H1 (cell line): ENCODE results near the gene ELL2. TPM values are rescaled to one million over a fixed set of nuclear protein-coding genes. Genes with fewer than 3 reads are reported as not detected.

Source experiments
- CTCF ChIA-PET: fragments of 300-600 bp; sonication (Branson Sonifier 250); formaldehyde crosslinking; loops from one replicate; lab custom pipeline; 2021; ENCODE audit not compliant: partially characterized antibody; lab: Charles Lee
- POLR2A ChIA-PET: fragments of 300-600 bp; sonication (Branson Sonifier 250); formaldehyde crosslinking; loops from one replicate; lab custom pipeline; 2021; ENCODE audit warnings: inconsistent platforms; ENCODE audit not compliant: partially characterized antibody; lab: Charles Lee
- DNase-seq, 2 experiments: peaks; one replicate each; pipeline versions ENCODE4 v3.0.0 to v3.0.0-alpha.2; 2010 to 2022; ENCODE audit warnings: low spot score in 2 of 2, low read depth in 1 of 2, mixed read lengths in 1 of 2
- FAIRE-seq: peaks from 2 replicates; lab custom pipeline; 2011; peaks lifted over from hg19 to GRCh38; lab: Jason Lieb, UNC
- H2AFZ ChIP-seq: 2 replicates; pipeline ENCODE4 v1.8.1; 2012; ENCODE audit warnings: low read length, inconsistent platforms
- H2AK5ac ChIP-seq: 2 replicates; pipeline ENCODE4 v1.6.1; 2013; ENCODE audit warnings: low read depth, low read length
- H2BK120ac ChIP-seq: replicated peaks from 2 replicates; pipeline ENCODE3; 2013; ENCODE audit warnings: low read depth, low read length, inconsistent platforms
- H2BK12ac ChIP-seq: 2 replicates; pipeline ENCODE4 v1.6.1; 2013; ENCODE audit warnings: low read depth, low read length
- H2BK15ac ChIP-seq: 2 replicates; pipeline ENCODE4 v1.6.1; 2013; ENCODE audit warnings: low read length
- H2BK20ac ChIP-seq: 2 replicates; pipeline ENCODE4 v1.6.1; 2013; ENCODE audit warnings: low read length
- H2BK5ac ChIP-seq: 2 replicates; pipeline ENCODE4 v1.6.1; 2013; ENCODE audit warnings: low read depth, low read length
- H3K14ac ChIP-seq: 2 replicates; pipeline ENCODE4 v1.6.1; 2013; ENCODE audit warnings: inconsistent platforms; ENCODE audit not compliant: insufficient read length
- H3K18ac ChIP-seq: 2 replicates; pipeline ENCODE4 v1.6.1; 2013; ENCODE audit warnings: low read length; ENCODE audit errors: extremely low read depth
- H3K23ac ChIP-seq: 2 replicates; pipeline ENCODE4 v1.6.1; 2013; ENCODE audit warnings: inconsistent platforms; ENCODE audit not compliant: insufficient read length
- H3K23me2 ChIP-seq: 2 replicates; pipeline ENCODE4 v1.6.1; 2013; ENCODE audit warnings: low read depth, low read length
- H3K27ac ChIP-seq: 2 replicates; pipeline ENCODE4 v1.6.1; 2011; ENCODE audit warnings: low read depth, low read length, inconsistent platforms
- H3K27me3 ChIP-seq, 4 experiments: replicated peaks in 1 of 4; 1 replicate in 1 of 4; 2 replicates in 3 of 4; pipeline versions ENCODE4 v1.6.1 to v1.8.1; 2011 to 2013; ENCODE audit warnings: low read length in 3 of 4, mild to moderate bottlenecking in 3 of 4, inconsistent platforms in 2 of 4, mixed read lengths in 2 of 4, moderate library complexity in 1 of 4; ENCODE audit not compliant: control insufficient read depth in 3 of 4, insufficient read depth in 3 of 4; ENCODE audit errors: extremely low read depth in 1 of 4
- H3K36me3 ChIP-seq, 4 experiments: 2 replicates each; pipeline versions ENCODE4 v1.6.1 to v1.8.1; 2011 to 2013; ENCODE audit warnings: mild to moderate bottlenecking in 4 of 4, low read length in 3 of 4, moderate library complexity in 2 of 4, control low read depth in 1 of 4, inconsistent platforms in 1 of 4; ENCODE audit not compliant: insufficient read depth in 4 of 4, control insufficient read depth in 2 of 4
- H3K4ac ChIP-seq: replicated peaks from 2 replicates; pipeline ENCODE3; 2013; ENCODE audit warnings: low read length, low read depth, mixed read lengths, inconsistent platforms; ENCODE audit not compliant: insufficient read length
- H3K4me1 ChIP-seq, 4 experiments: replicated peaks in 1 of 4; 1 replicate in 1 of 4; 2 replicates in 3 of 4; pipeline versions ENCODE4 v1.6.1 to v1.8.1; 2011 to 2013; ENCODE audit warnings: low read length in 3 of 4, inconsistent platforms in 2 of 4, mixed read lengths in 1 of 4; ENCODE audit not compliant: insufficient read depth in 4 of 4, control insufficient read depth in 3 of 4
- H3K4me2 ChIP-seq, 2 experiments: 2 replicates each; pipeline versions ENCODE4 v1.6.1 to v1.8.1; 2011 to 2013; ENCODE audit warnings: low read depth in 2 of 2, low read length in 2 of 2, control low read depth in 1 of 2, inconsistent platforms in 1 of 2, mild to moderate bottlenecking in 1 of 2; ENCODE audit not compliant: insufficient read depth in 1 of 2
- H3K4me3 ChIP-seq, 4 experiments: fragments of 200-600, 300-600 bp in 1 of 4; sonication (generic), shearing (Covaris generic), sonication (Bioruptor Twin) in 1 of 4; 2 replicates each; pipeline versions ENCODE4 v1.5.1 to v1.8.1; 2011 to 2016; ENCODE audit warnings: low read length in 4 of 4, low read depth in 3 of 4, control low read depth in 2 of 4, inconsistent platforms in 2 of 4, mild to moderate bottlenecking in 2 of 4, mixed read lengths in 1 of 4, moderate library complexity in 1 of 4; ENCODE audit not compliant: insufficient read depth in 2 of 4; ENCODE audit errors: extremely low read depth in 1 of 4
- H3K56ac ChIP-seq: replicated peaks from 2 replicates; pipeline ENCODE3; 2013; ENCODE audit warnings: low read depth, mild to moderate bottlenecking, mixed read lengths, low read length, inconsistent platforms; ENCODE audit not compliant: insufficient read length
- H3K79me1 ChIP-seq: 2 replicates; pipeline ENCODE4 v1.6.1; 2013; ENCODE audit warnings: low read depth, low read length, control low read depth
- H3K79me2 ChIP-seq, 2 experiments: 2 replicates each; pipeline versions ENCODE4 v1.6.1 to v1.8.1; 2012 to 2013; ENCODE audit warnings: low read length in 2 of 2, mild to moderate bottlenecking in 2 of 2, inconsistent platforms in 1 of 2; ENCODE audit not compliant: insufficient read depth in 2 of 2, control insufficient read depth in 1 of 2
- H3K9ac ChIP-seq, 4 experiments: replicated peaks in 1 of 4; 1 replicate in 1 of 4; 2 replicates in 3 of 4; pipeline versions ENCODE4 v1.6.1 to v1.8.1; 2011 to 2013; ENCODE audit warnings: low read depth in 3 of 4, low read length in 3 of 4, control low read depth in 2 of 4, mild to moderate bottlenecking in 2 of 4, moderate library complexity in 2 of 4, inconsistent platforms in 1 of 4; ENCODE audit errors: extremely low read depth in 1 of 4
- H3K9me3 ChIP-seq, 2 experiments: 2 replicates each; pipeline versions ENCODE4 v1.6.1 to v1.8.1; 2012 to 2013; ENCODE audit warnings: mild to moderate bottlenecking in 2 of 2, moderate library complexity in 2 of 2, control low read depth in 1 of 2, inconsistent platforms in 1 of 2, low read depth in 1 of 2, low read length in 1 of 2, mixed read lengths in 1 of 2; ENCODE audit not compliant: insufficient read depth in 2 of 2
- H4K20me1 ChIP-seq, 2 experiments: replicated peaks in 1 of 2; 2 replicates each; pipeline versions ENCODE3 to v1.8.1; 2011 to 2013; ENCODE audit warnings: inconsistent platforms in 2 of 2, low read length in 2 of 2, mild to moderate bottlenecking in 1 of 2; ENCODE audit not compliant: insufficient read depth in 2 of 2, control insufficient read depth in 1 of 2
- H4K5ac ChIP-seq: 2 replicates; pipeline ENCODE4 v1.6.1; 2013; ENCODE audit warnings: low read length, low read depth, mixed read lengths, inconsistent platforms; ENCODE audit not compliant: insufficient read length
- H4K8ac ChIP-seq: 2 replicates; pipeline ENCODE4 v1.8.0; 2013; ENCODE audit warnings: mild to moderate bottlenecking, moderate library complexity, low read length, inconsistent platforms; ENCODE audit not compliant: insufficient read depth; ENCODE audit errors: extremely low read depth
- H4K91ac ChIP-seq: replicated peaks from 2 replicates; pipeline ENCODE3; 2013; ENCODE audit warnings: low read length, mixed read lengths, inconsistent platforms; ENCODE audit not compliant: insufficient read length
- CBX5 ChIP-seq: fragments of 300-800, 300-1000 bp; sonication (generic); IDR thresholded peaks from 2 replicates; pipeline ENCODE4 v1.7.1; 2016; ENCODE audit warnings: antibody characterized with exemption, low read length, low read depth
- EP300 ChIP-seq, 2 experiments: IDR thresholded peaks; 1 replicate in 1 of 2; 2 replicates in 1 of 2; pipeline ENCODE4 v1.6.1; 2011 to 2012; ENCODE audit warnings: low read depth in 2 of 2, low read length in 2 of 2, mild to moderate bottlenecking in 2 of 2, borderline replicate concordance in 1 of 2, inconsistent platforms in 1 of 2, moderate library complexity in 1 of 2
- EZH2 ChIP-seq: fragments of 200-600 bp; sonication (generic); IDR thresholded peaks from 2 replicates; pipeline ENCODE4 v1.7.1; 2012; ENCODE audit warnings: low read depth, mild to moderate bottlenecking, moderate library complexity, low read length, inconsistent platforms; ENCODE audit not compliant: severe bottlenecking
- FOSL1 ChIP-seq: IDR thresholded peaks from 2 replicates; pipeline ENCODE4 v1.6.1; 2011; ENCODE audit warnings: mild to moderate bottlenecking, low read depth, low read length, moderate library complexity; ENCODE audit not compliant: insufficient read depth
- HDAC6 ChIP-seq: IDR thresholded peaks from one replicate; pipeline ENCODE4 v1.7.1; 2012; ENCODE audit warnings: low read depth, mild to moderate bottlenecking, inconsistent platforms, low read length, moderate library complexity
- JUN ChIP-seq: IDR thresholded peaks from 2 replicates; pipeline ENCODE4 v1.6.1; 2011; ENCODE audit warnings: low read depth, mild to moderate bottlenecking, improper control_type of control experiment, low read length
- KDM4A ChIP-seq: IDR thresholded peaks from one replicate; pipeline ENCODE4 v1.7.1; 2012; ENCODE audit warnings: low read depth, mild to moderate bottlenecking, moderate library complexity, low read length, inconsistent platforms; ENCODE audit not compliant: severe bottlenecking
- RNF2 ChIP-seq: fragments of 200-900, 300-1000 bp; sonication (generic); IDR thresholded peaks from 2 replicates; pipeline ENCODE4 v1.7.1; 2016; ENCODE audit warnings: borderline replicate concordance, low read depth, mild to moderate bottlenecking, antibody characterized with exemption, low read length; ENCODE audit not compliant: poor library complexity, severe bottlenecking; ENCODE audit errors: missing control alignments
- RXRA ChIP-seq: IDR thresholded peaks from 2 replicates; pipeline ENCODE4 v1.6.1; 2011; ENCODE audit warnings: low read depth, mild to moderate bottlenecking, low read length, moderate library complexity; ENCODE audit not compliant: insufficient read depth
- SIN3A ChIP-seq, 2 experiments: IDR thresholded peaks in 1 of 2; conservative IDR thresholded peaks in 1 of 2; 2 replicates each; pipeline ENCODE4 v1.6.1; 2011 to 2012; ENCODE audit warnings: low read length in 2 of 2, improper control_type of control experiment in 1 of 2, low read depth in 1 of 2, mild to moderate bottlenecking in 1 of 2
- SIX5 ChIP-seq: IDR thresholded peaks from 2 replicates; pipeline ENCODE4 v1.6.1; 2011; ENCODE audit warnings: mild to moderate bottlenecking, low read depth, low read length
- SUZ12 ChIP-seq: fragments of 200-600 bp; sonication (generic); IDR thresholded peaks from 2 replicates; pipeline ENCODE4 v1.6.1; 2012; ENCODE audit warnings: mild to moderate bottlenecking, inconsistent platforms, low read length, moderate library complexity, mixed read lengths
- TAF7 ChIP-seq: optimal IDR thresholded peaks from 2 replicates; pipeline ENCODE3; 2011; ENCODE audit warnings: low read depth, mild to moderate bottlenecking, inconsistent platforms, low read length, moderate library complexity, borderline replicate concordance
- WGBS, 2 experiments: shearing (Covaris generic) in 1 of 2; methylation state at CpG; one replicate each; pipeline versions ENCODE4 v1.1.6 to v1.1.7; 2013 to 2015; ENCODE audit warnings: low lambda C conversion rate in 2 of 2, mixed read lengths in 2 of 2, inconsistent platforms in 1 of 2, low coverage in 1 of 2, missing lambda C conversion rate in 1 of 2; ENCODE audit not compliant: insufficient replicate concordance in 2 of 2, insufficient coverage in 1 of 2, insufficient read length in 1 of 2; ENCODE audit errors: extremely low coverage in 1 of 2, missing lambda C conversion rate in 1 of 2; 5-methylcytosine and 5-hydroxymethylcytosine counted together
- polyA plus RNA-seq, 7 experiments: library from polyadenylated mRNA; depleted of rRNA in 3 of 7; stranded (reverse) in 5 of 7; unstranded in 2 of 7; fragments of >200 nt in 5 of 7; fragments of 200-250 nt in 2 of 7; gene quantifications; 1 replicate in 5 of 7; 2 replicates in 1 of 7; 4 replicates in 1 of 7; pipeline versions ENCODE4 v1.2.1 to v1.2.3, GENCODE V29; 2011 to 2013; ENCODE audit warnings: missing spikeins in 2 of 7, mixed read lengths in 2 of 7
- total RNA-seq: library from RNA; stranded (reverse); fragmentation: NEBNext Ultra II Directional; extraction: Animal tissue kit (Norgen Biotek cat#: 25700); gene quantifications from 2 replicates; pipeline ENCODE4 v1.2.1, GENCODE V29; 2021

ELL2 gene
- total and polyA plus RNA-seq, 2 of the 8 experiments (the other 6 are each of a cell fraction or from before 2014, with no cell fraction given) = 6.3 to 29.4 TPM

GRCh38 chr5:95848701-95849100, 113.0 kb downstream of the ELL2 start:
- H2BK15ac ChIP-seq = no peak overlapping the region
- H3K23me2 ChIP-seq = no peaks in the 10 kb centered on the region; the same call in 1 of the 2 replicates
- no peak overlapping the region for H3K14ac ChIP-seq
- no peak overlapping the region for H3K27ac ChIP-seq
- FAIRE-seq = no peak
- no peak overlapping the region for H3K18ac ChIP-seq
- H2AFZ ChIP-seq = no peak overlapping the region
- ChIA-PET CTCF (interaction anchor here (0.7 to 5.7 kb wide), 25 partner anchors 8 to 753 kb away, joined by 3 to 120 read pairs (median 4); partner anchors contain the start of genes RFESD and RHOBTB3), POLR2A (no interaction called here)
- no peak overlapping the region for H2AK5ac ChIP-seq
- no peaks in the 10 kb centered on the region for H4K20me1 ChIP-seq
- H3K9me3 ChIP-seq = no peaks in the 10 kb centered on the region; a peak in 1 of 4 replicates
- 90% methylated on average over 3 of the region's 3 CpGs; no CpG with 5 or more reads in 1 of the 2 experiments for WGBS, 2 experiments
- H2BK20ac ChIP-seq = no peak overlapping the region
- H3K36me3 ChIP-seq = no peaks in the 10 kb centered on the region
- no peaks in the 10 kb centered on the region for H3K79me2 ChIP-seq
- no peak overlapping the region for H3K4me2 ChIP-seq
- H3K9ac ChIP-seq = no peak overlapping the region
- H3K56ac ChIP-seq = no peak overlapping the region
- no peak for DNase-seq
- H3K27me3 ChIP-seq = no peaks in the 10 kb centered on the region
- H3K23ac ChIP-seq = no peak overlapping the region
- H2BK12ac ChIP-seq = no peak overlapping the region
- no peaks in the 10 kb centered on the region for H3K4me1 ChIP-seq
- H4K91ac ChIP-seq = no peak overlapping the region
- no peak overlapping the region for H3K4me3 ChIP-seq
- H4K8ac ChIP-seq = no peak overlapping the region
- H3K4ac ChIP-seq = no peak overlapping the region
- no peak overlapping the region for H4K5ac ChIP-seq
- H2BK5ac ChIP-seq = no peak overlapping the region
- no peaks in the 10 kb centered on the region for H3K79me1 ChIP-seq
- no peak overlapping the region for H2BK120ac ChIP-seq
- TF ChIP-seq SUZ12 (no peak), FOSL1 (no peak), RXRA (no peak), EZH2 (no peak), JUN (no peak), SIN3A (conservative IDR thresholded peaks at IDR 0.05 in 1 of 2, IDR thresholded peaks at IDR 0.05 in 1 of 2; ENCODE audit: low read depth in 1 of 2, low read length in 2 of 2) (no peak), HDAC6 (no peak), CBX5 (no peak), EP300 (IDR thresholded peaks at IDR 0.05; ENCODE audit: borderline replicate concordance in 1 of 2, low read depth in 2 of 2, low read length in 2 of 2) (no peak), TAF7 (no peak), SIX5 (no peak), KDM4A (no peak), RNF2 (no peak)
